Upper lobe of left lung (tissue), 6 donors: ENCODE data around the gene MRPL40. TPM values are rescaled to one million over a fixed set of nuclear protein-coding genes. Genes with fewer than 3 reads are reported as not detected.

Source experiments
- ATAC-seq, 2 donors: fragments of 200-7000 bp; cut with Tn5 transposase; one replicate each; pipeline ENCODE4 v1.9.1; 2022; ENCODE audit warnings: mild to moderate bottlenecking in 2 of 2, moderate library complexity in 2 of 2; ENCODE audit not compliant: low FRiP score in 2 of 2
- DNase-seq, 2 donors: peaks; one replicate each; pipeline ENCODE4 v3.0.0-alpha.2; 2019 to 2020
- H3K27ac ChIP-seq, 4 donors: fragments of 200-600 bp; sonication (generic); one replicate each; pipeline ENCODE4 v1.5.1; 2016 to 2019
- H3K27me3 ChIP-seq, 4 donors: fragments of 200-600 bp; sonication (generic); one replicate each; pipeline ENCODE4 v1.5.1; 2017 to 2019
- H3K36me3 ChIP-seq, 4 donors: fragments of 200-600 bp; sonication (generic); one replicate each; pipeline ENCODE4 v1.5.1; 2016 to 2019
- H3K4me1 ChIP-seq, 4 donors: fragments of 200-600 bp; sonication (generic); one replicate each; pipeline ENCODE4 v1.5.1; 2018 to 2019
- H3K4me3 ChIP-seq, 4 donors: fragments of 200-600 bp; sonication (generic); one replicate each; pipeline ENCODE4 v1.5.1; 2017 to 2019; ENCODE audit warnings: mild to moderate bottlenecking in 2 of 4, moderate library complexity in 1 of 4
- H3K9me3 ChIP-seq, 4 donors: fragments of 200-600 bp; sonication (generic); one replicate each; pipeline ENCODE4 v1.5.1; 2018 to 2019
- CTCF ChIP-seq, 6 experiments: fragments of 450-650 bp in 4 of 6; fragments of 200-600 bp in 2 of 6; sonication (generic) in 2 of 6; IDR thresholded peaks; one replicate each; pipeline ENCODE4 v1.5.1; 2016 to 2019; ENCODE audit warnings: antibody characterized with exemption in 6 of 6
- EP300 ChIP-seq, 4 donors: sonication (generic); formaldehyde crosslinking; IDR thresholded peaks; one replicate each; pipeline ENCODE4 v1.5.1; 2017; ENCODE audit warnings: antibody characterized with exemption in 4 of 4, control low read depth in 2 of 4
- POLR2A ChIP-seq, 4 donors: fragments of 450-650 bp; IDR thresholded peaks; one replicate each; pipeline ENCODE4 v1.5.1; 2016 to 2017; ENCODE audit warnings: antibody characterized with exemption in 4 of 4, mild to moderate bottlenecking in 2 of 4
- POLR2AphosphoS5 ChIP-seq, 2 donors: sonication (generic); formaldehyde crosslinking; IDR thresholded peaks; one replicate each; pipeline ENCODE4 v1.5.1; 2017; ENCODE audit warnings: antibody characterized with exemption in 2 of 2
- WGBS, 2 donors: methylation state at CpG; one replicate each; pipeline ENCODE4 v1.1.5; 2017 to 2018; 5-methylcytosine and 5-hydroxymethylcytosine counted together
- total RNA-seq, 6 donors: library from RNA; depleted of rRNA in 4 of 6; stranded (reverse); fragments of >200 nt in 4 of 6; gene quantifications; one replicate each; pipeline versions ENCODE4 v1.1.0 to v1.2.1, GENCODE V29; 2016 to 2021
- donor health status: DM: no; HTN: no; CAD: no; lungs with moderate emphysema.
- donor health status: DM: no; HTN: yes; CAD: no; lungs with severe emphysema.

MRPL40 gene
- total RNA-seq, 6 donors from 2014 or later = 18.9 to 27.3 (median 22.9) TPM

GRCh38 chr22:19405652-19406051 lies 26.7 kb upstream of the MRPL40 start:
- DNase-seq (no peak), ATAC-seq (no peak)
- Histone ChIP-seq H3K27ac (no peak overlapping the region), H3K9me3 (no peaks in the 10 kb centered on the region), H3K27me3 (no peaks in the 10 kb centered on the region), H3K4me3 (no peak overlapping the region), H3K4me1 (no peaks in the 10 kb centered on the region), H3K36me3 (peaks cover 25 to 74% (median 45%) of the 10 kb centered on the region in 4 donors)
- no peak for TF ChIP-seq EP300 (IDR thresholded peaks at IDR 0.05)
- no peak for TF ChIP-seq CTCF (IDR thresholded peaks at IDR 0.05)
- no peak for TF ChIP-seq POLR2AphosphoS5 (IDR thresholded peaks at IDR 0.05)
- TF ChIP-seq POLR2A (IDR thresholded peaks at IDR 0.05) = no peak
- WGBS, 2 donors = 96 to 100% methylated on average over 8 of the region's 8 CpGs

- ATAC-seq (no peak), DNase-seq (no peak)
- TF ChIP-seq EP300 (IDR thresholded peaks at IDR 0.05) = no peak
- no peak for TF ChIP-seq CTCF (IDR thresholded peaks at IDR 0.05)
- TF ChIP-seq POLR2A (IDR thresholded peaks at IDR 0.05) = no peak
- no peak for TF ChIP-seq POLR2AphosphoS5 (IDR thresholded peaks at IDR 0.05)
- Histone ChIP-seq H3K36me3 (peaks cover 25 to 67% (median 45%) of the 10 kb centered on the region in 4 donors), H3K27me3 (no peaks in the 10 kb centered on the region), H3K4me3 (no peak overlapping the region), H3K4me1 (peaks cover 0 to 2% (median 0%) of the 10 kb centered on the region in 4 donors), H3K27ac (no peak overlapping the region), H3K9me3 (no peaks in the 10 kb centered on the region)
- 85 to 86% methylated on average over 3 of the region's 3 CpGs for WGBS, 2 donors
Measured at GRCh38 chr22:19406281-19406811, 26.0 kb upstream of the MRPL40 start.

- Histone ChIP-seq H3K36me3 (peaks cover 25 to 62% (median 45%) of the 10 kb centered on the region in 4 donors), H3K27ac (no peak overlapping the region), H3K27me3 (no peaks in the 10 kb centered on the region), H3K4me3 (no peak overlapping the region), H3K9me3 (no peaks in the 10 kb centered on the region), H3K4me1 (peaks cover 0 to 7% (median 0%) of the 10 kb centered on the region in 4 donors)
- WGBS, 2 donors = 94 to 96% methylated on average over 4 of the region's 4 CpGs
- no peak for ATAC-seq
- DNase-seq = no peak
- TF ChIP-seq POLR2AphosphoS5 (IDR thresholded peaks at IDR 0.05) (no peak), POLR2A (IDR thresholded peaks at IDR 0.05) (no peak), CTCF (IDR thresholded peaks at IDR 0.05) (no peak), EP300 (IDR thresholded peaks at IDR 0.05) (no peak)
Measured at GRCh38 chr22:19406846-19407245, 25.5 kb upstream of the MRPL40 start.

GRCh38 chr22:19407649-19408606 lies 24.4 kb upstream of the MRPL40 start:
- TF ChIP-seq POLR2A (IDR thresholded peaks at IDR 0.05) (no peak), CTCF (IDR thresholded peaks at IDR 0.05) (no peak), POLR2AphosphoS5 (IDR thresholded peaks at IDR 0.05) (no peak), EP300 (IDR thresholded peaks at IDR 0.05) (no peak)
- Histone ChIP-seq H3K36me3 (peaks cover 25 to 59% (median 45%) of the 10 kb centered on the region in 4 donors), H3K27me3 (no peaks in the 10 kb centered on the region), H3K4me3 (no peak overlapping the region), H3K27ac (no peak overlapping the region), H3K9me3 (no peaks in the 10 kb centered on the region), H3K4me1 (peaks cover 0 to 8% (median 0%) of the 10 kb centered on the region in 4 donors)
- WGBS, 2 donors = 82 to 92% methylated on average over 10 to 16 of the region's 16 CpGs
- DNase-seq = no peak
- no peak for ATAC-seq
